GM21367 (cell line): Measurements from ENCODE around the gene KRTAP4-3.
"Not testable (repeated sequence)": the region's sequence is repeated elsewhere in the genome, so short reads cannot be mapped to it uniquely, and the experiment has no call there.

Experiments
- ATAC-seq: cut with Tn5 transposase; IDR thresholded peaks from one replicate; pipeline ENCODE4 v1.9.1; 2021; ENCODE audit not compliant: unreplicated experiment

The KRTAP4-3 gene

GRCh38 chr17:41153856-41154255 is 14.2 kb downstream of the KRTAP4-3 start:
- ATAC-seq: no peak

GRCh38 chr17:41151525-41151924 is 16.5 kb downstream of the KRTAP4-3 start:
- ATAC-seq: no peak

GRCh38 chr17:41150026-41150425 is 18.0 kb downstream of the KRTAP4-3 start:
- no peak for ATAC-seq

GRCh38 chr17:41149652-41149985 is 18.4 kb downstream of the KRTAP4-3 start, which contains the start of gene KRTAP4-5:
KRTAP4-5 (minus strand) TSS chr17:41149825; CDS start chr17:41149767, 58 bp downstream.
- no peak for ATAC-seq

GRCh38 chr17:41148971-41149651 is 18.9 kb downstream of the KRTAP4-3 start:
- ATAC-seq: not testable (repeated sequence)

GRCh38 chr17:41147531-41148204 is 20.4 kb downstream of the KRTAP4-3 start:
- ATAC-seq: no peak

- ATAC-seq: no peak
Measured at GRCh38 chr17:41145261-41145660, 22.8 kb downstream of the KRTAP4-3 start.

- no peak for ATAC-seq
Measured at GRCh38 chr17:41144846-41145245, 23.2 kb downstream of the KRTAP4-3 start.

GRCh38 chr17:41141361-41141760 is 26.7 kb downstream of the KRTAP4-3 start:
- ATAC-seq: no peak

- ATAC-seq: no peak
Measured at GRCh38 chr17:41140360-41141131, 27.5 kb downstream of the KRTAP4-3 start, which contains the start of gene KRTAP4-6. KRTAP4-6 (minus strand) TSS chr17:41140544; CDS start chr17:41140487, 57 bp downstream.

- not testable (repeated sequence) for ATAC-seq
Measured at GRCh38 chr17:41139865-41140264, 28.2 kb downstream of the KRTAP4-3 start.

GRCh38 chr17:41133880-41134735 is 33.9 kb downstream of the KRTAP4-3 start:
- ATAC-seq: no peak

GRCh38 chr17:41131979-41132378 is 36.0 kb downstream of the KRTAP4-3 start:
- no peak for ATAC-seq

- no peak for ATAC-seq
Measured at GRCh38 chr17:41127371-41127770, 40.6 kb downstream of the KRTAP4-3 start.

GRCh38 chr17:41126412-41126811 is 41.6 kb downstream of the KRTAP4-3 start:
- no peak for ATAC-seq

GRCh38 chr17:41125064-41125463 is 43.0 kb downstream of the KRTAP4-3 start:
- no peak for ATAC-seq

- ATAC-seq: not testable (repeated sequence)
Measured at GRCh38 chr17:41123991-41124371, 44.0 kb downstream of the KRTAP4-3 start, which contains the start of gene KRTAP4-12. KRTAP4-12 (minus strand) TSS chr17:41124182; CDS start chr17:41124122, 60 bp downstream.

GRCh38 chr17:41123292-41123990 is 44.6 kb downstream of the KRTAP4-3 start:
- ATAC-seq: not testable (repeated sequence)

- ATAC-seq: no peak
Measured at GRCh38 chr17:41121742-41122141, 46.3 kb downstream of the KRTAP4-3 start.
